Hematopoietic multipotent progenitor cell treated with erythropoietin and hydrocortisone succinate and interleukin-3 and kit ligand, for 17 days (in vitro differentiated cells): ENCODE measurements around the gene CDHR1.

Experiments used
- DNase-seq: peaks from one replicate; pipeline ENCODE4 v3.0.0-alpha.2; 2015; ENCODE audit warnings: low spot score

CDHR1 gene

GRCh38 chr10:84233940-84234339 lies 39.6 kb downstream of the CDHR1 start:
- DNase-seq = no peak

DNA sequence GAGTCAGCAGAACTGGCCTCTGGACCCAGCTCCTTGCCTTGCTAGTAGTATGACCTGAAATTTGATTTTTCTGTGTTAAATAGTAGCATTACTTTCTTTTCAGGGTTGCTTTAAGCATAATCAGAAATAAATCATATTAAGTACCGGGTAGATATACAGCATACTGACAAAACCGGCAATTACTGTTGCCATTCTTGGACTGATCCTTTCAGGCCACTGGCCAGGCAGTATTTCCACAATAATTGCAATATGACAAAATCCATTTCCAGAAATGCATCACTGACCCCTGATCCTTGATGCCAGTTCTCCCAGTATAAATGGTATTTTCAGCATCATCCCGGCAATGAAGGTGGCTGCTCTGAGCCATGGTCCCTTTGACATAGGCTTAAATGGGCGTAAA lies 40.1 kb downstream of the CDHR1 start:
- no peak for DNase-seq

DNA sequence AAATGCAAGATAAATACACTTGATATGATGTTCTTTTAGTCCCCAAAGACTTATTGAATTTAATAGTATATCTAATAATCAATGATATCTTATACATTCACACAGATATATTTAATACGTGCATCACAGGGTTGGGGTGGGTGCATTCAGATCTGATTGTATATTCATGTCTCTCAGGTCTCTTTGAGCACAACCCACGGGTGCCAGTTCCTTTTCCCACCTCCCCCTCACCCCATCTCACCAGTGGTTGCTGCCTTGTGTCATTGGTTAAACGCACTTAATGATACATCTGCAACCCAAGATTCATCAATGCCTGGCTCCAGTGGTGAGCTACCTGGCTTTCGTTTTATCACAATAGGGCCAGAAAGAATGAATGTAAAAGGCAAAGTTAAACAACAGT lies 40.8 kb downstream of the CDHR1 start:
- no peak for DNase-seq

- DNase-seq = no peak
These were observed 42.5 kb downstream of the CDHR1 start for GRCh38 chr10:84236807-84237198.

DNA sequence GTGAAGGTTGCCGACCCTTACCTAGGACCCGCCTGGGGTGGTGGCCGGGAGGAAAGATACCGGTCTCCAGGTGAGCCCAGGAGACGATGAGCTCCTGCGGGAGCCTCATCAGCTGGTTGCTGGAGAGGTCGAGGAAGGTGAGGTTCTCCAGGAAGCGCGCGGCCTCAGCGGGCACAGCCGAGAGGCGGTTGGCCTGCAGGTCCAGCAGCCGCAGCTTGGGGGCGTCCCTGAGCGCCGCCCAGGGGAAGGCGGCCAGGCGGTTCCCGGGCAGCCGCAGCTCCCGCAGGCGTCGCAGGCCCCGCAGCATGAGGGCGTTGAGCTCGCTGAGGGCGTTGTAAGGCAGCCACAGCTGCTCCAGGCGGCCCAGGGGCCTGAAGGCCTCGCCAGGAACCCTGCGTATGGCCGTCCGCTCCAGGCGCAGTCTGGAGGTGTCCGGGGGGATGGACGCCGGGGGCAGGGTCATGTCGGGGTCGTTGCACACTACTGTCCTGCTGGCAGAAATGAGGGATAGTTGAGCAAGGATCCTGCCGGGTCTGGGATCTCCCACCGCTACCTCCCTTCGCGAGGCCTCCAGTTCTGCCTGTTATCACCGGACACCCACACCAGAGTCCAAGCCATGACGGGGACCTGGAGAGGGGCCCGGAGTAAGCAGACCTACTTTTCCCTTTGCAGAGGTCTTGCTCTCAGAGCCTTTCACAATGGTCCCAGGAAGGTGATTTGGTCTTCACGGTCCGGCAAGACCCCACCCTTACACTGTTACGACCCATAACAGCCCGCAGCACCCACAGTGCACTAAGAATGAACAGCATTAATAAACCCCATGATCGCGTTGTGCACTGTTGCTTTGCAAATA lies 43.1 kb downstream of the CDHR1 start:
- no peak for DNase-seq

DNA sequence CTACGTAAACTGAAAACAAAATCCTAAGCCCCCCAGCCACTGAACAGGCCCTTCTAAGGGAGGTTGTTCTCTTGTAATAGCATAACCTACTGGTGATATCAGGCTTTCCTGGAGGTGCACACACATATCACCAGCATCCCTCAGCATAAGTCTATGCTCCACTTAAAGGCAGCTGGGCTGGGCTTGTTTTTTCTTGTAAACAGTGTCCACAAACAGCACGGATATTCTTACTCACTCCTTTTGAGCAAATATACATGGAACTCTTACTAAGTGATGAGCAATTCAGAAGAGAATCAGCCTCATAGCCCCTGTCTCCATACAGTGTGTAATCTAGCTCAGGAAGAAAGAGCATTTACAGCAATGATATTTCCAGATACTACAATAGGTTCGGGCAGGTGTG lies 44.6 kb downstream of the CDHR1 start:
- DNase-seq = no peak

DNA sequence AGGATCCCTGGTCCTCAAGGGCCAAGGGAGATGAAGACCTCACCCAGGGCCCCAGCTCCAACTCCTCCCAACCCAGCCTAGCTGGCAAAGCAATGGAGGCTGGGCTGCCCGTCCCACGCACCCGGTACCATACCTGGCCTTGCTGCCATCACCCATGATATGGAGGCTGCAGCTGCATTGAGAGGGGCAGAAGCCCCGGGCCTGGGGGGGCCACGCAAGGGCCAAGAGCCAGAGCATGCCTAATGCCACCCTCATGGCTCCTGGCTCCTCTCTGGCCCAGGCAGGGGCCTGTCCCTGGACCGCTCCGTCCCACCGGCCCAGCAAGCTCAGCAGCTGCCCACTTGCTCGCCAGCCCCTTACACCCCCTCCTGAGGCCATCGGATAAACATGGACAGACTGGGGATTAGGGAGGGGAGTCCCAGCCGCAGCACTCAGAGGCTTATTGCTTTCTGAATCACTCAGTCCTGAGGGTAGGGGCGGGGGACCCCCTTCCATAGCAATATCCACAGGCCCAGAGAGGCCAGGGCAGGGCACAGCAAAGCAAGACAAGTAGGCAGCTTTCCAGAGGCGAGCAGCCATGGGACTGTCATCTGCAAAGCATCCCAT lies 47.0 kb downstream of the CDHR1 start, which contains the start of gene LRIT1:
Gene LRIT1, minus strand, starts transcription at position 362 of the 606 bp plus-strand sequence. Its CDS starts 107 bp downstream, at position 255.
- DNase-seq = no peak

DNA sequence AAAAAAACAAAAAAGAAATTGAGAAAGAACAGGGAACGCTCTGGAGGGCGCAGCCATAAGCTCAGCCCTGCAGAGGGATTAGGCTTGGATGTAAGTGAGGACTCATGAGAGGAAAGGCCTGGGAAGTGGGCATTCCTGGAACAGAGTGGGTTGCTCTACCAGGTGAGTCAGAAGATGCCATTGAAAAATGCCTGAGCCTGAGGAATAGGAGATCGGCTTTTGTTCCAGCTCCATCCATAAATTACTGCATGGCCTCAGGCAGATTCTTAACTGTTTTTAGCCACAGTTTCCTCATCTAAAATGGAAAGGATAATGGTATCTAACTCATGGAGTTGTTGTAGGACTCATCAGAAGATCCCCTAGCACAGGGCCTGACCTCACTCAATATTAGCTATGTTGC lies 49.4 kb downstream of the CDHR1 start:
- no peak for DNase-seq

DNA sequence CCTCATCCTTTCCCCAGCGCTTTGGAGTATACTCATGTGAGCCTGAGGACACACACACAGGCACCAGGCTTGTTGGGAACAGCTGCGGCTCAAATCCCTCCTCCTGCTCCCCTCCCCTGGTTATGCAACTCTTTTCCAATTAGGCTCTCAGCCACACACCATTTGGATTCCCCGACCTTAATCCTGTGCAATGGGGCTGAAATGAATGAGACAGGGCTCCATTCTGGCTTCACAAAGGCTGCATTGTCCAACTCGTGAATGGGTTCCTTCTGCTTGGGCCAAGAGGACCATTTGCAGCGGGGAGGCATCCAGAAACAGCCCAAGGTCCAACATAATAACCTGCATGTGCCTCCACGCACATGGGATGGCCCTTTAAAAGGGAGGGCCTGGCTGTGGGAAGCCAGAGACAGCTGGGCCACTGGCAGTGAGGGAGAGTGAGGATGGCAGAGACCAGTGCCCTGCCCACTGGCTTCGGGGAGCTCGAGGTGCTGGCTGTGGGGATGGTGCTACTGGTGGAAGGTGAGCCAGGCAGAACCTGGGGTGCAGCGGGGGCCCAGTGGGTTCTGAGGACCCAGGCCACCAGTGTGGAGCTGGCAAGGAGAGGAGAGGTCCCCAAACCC lies 50.4 kb downstream of the CDHR1 start, which contains the start of gene RGR:
Gene RGR, plus strand, starts transcription at position 403 of the 620 bp plus-strand sequence. Its CDS starts 38 bp downstream, at position 441.
- DNase-seq = no peak

- DNase-seq = no peak
These were observed 53.2 kb downstream of the CDHR1 start for GRCh38 chr10:84247496-84247895.

DNA sequence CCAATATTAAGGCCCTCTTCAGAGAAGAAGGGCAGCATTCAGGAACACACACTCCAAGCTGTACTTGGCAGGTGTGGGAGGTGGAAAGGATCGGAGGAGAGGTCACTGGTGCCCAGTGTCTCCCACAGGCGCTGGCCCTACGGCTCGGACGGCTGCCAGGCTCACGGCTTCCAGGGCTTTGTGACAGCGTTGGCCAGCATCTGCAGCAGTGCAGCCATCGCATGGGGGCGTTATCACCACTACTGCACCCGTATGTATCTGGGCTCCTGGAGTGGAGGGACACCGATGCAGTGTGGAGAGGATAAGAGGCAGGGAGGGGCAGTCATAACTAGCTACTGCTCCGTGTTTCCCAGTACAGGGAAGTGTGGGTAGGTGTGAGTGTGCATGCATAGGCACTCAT lies 54.5 kb downstream of the CDHR1 start:
- DNase-seq = no peak

GRCh38 chr10:84254552-84255478 lies 60.5 kb downstream of the CDHR1 start:
- no peak for DNase-seq

GRCh38 chr10:84256510-84257342 lies 62.4 kb downstream of the CDHR1 start:
- no peak for DNase-seq

DNA sequence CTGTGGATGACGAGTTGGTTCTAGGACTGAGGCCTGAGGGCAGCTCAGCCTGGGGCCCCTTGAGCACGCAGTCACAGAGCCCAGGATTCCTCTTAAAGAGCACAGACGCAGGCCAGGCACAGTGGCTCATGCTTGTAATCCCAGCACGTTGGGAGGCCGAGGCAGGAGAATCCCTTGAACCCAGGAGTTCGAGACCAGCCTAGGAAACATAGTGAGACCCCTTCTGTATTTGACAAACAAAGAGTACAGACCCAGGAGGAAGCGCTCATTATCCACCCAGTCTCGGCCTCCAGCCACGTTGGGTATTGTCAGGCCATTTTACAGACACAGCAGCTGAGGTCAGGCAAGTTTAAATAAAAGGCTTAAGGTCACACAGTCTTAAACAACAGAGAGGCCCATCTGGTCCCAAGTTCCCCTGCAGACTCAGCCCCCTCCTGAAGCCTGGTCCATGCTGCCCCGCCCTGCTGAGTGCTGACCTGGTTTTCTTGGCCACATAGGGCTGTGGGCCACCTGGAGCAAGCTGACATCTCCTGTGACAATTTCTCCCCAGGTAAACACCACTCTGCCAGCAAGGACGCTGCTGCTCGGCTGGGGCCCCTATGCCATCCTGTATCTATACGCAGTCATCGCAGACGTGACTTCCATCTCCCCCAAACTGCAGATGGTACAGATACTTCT lies 63.1 kb downstream of the CDHR1 start:
- DNase-seq = no peak

- DNase-seq = no peak
These were observed 63.8 kb downstream of the CDHR1 start for GRCh38 chr10:84258034-84258695.

- DNase-seq = no peak
These were observed 67.0 kb downstream of the CDHR1 start for GRCh38 chr10:84261236-84261915.

- DNase-seq = no peak
These were observed 68.0 kb downstream of the CDHR1 start for GRCh38 chr10:84262190-84262956.

GRCh38 chr10:84263716-84264115 lies 69.4 kb downstream of the CDHR1 start:
- DNase-seq = no peak
